GM19035 (cell line): Measurements from ENCODE around the gene TM4SF20.
A peak's percentile ranks its signal among the peaks of the same experiment; 100 is the strongest.
"Not testable (repeated sequence)": the region's sequence is repeated elsewhere in the genome, so short reads cannot be mapped to it uniquely, and the experiment has no call there.

Experiments used
- ATAC-seq: cut with Tn5 transposase; IDR thresholded peaks from one replicate; pipeline ENCODE4 v1.9.1; 2021; ENCODE audit not compliant: unreplicated experiment

TM4SF20 gene

DNA sequence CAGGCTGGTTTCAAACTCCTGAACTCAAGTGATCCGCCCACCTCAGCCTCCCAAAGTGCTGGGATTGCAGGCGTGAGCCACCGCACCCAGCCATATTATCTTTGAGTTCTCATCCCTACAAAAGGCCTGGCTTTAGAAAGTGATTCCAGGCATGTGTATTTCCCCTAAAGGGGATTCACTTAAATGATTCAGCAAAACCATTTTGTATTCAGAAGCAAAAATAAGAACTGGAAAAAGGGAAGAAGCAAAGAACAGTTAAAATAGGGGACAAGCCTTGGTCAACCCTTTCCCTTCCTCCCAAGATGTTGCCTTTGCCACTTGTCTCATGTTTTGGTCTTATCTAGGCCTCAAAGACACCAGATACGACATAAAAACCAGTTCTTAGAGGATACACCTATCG is 10.5 kb downstream of the TM4SF20 start:
- no peak for ATAC-seq

DNA sequence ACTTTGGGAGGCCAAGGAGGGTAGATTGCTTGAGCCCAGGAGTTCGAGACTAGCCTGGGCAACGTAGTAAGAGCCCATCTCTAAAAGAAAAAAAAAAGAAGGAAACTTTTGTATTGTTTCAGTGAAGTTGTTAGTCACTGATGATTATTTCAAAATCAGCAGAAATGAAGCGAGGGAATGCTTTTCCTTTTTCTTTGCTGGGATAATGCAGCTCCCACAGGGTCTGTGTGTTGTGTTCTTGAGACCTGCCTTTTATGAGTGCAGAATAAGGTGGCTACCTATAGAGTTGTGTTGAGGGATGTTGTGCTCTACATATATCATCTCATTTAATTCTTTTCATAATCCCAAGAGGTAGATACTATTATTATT is 11.7 kb downstream of the TM4SF20 start:
- ATAC-seq = no peak

DNA sequence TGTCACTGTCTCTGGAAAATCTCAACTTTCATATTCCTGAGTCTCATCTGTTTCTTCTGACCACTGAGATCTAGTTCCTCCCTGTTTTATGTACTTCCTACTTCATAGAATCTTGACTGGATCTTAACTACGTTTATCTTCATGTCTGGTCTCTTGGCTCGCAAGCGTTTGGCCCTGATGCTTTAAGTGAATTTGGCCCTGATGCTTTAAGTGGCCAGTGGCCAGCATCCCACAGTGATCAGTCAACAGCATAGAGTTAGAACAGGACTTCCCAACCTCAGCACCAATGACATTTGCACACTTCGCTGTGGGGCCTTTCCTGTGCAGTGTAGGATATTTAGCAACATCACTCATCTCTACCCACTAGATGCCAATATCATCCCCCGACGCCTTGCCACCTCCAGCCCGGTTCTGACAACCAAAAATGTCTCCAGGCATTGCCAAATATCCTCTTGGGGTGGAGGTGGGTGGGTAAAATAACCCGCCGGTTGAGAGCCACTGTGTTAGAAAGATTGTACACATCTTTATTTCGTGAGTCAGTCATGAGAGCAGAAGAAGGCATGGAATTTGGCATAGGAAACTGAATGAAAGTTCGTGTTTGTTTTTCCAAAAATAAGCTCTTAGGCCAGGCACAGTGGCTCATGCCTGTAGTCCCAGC is 12.2 kb downstream of the TM4SF20 start:
- no peak for ATAC-seq

- no peak for ATAC-seq
Observed at GRCh38 chr2:227365833-227366232, 13.3 kb downstream of the TM4SF20 start.

GRCh38 chr2:227364585-227365263 is 14.4 kb downstream of the TM4SF20 start:
- not testable (repeated sequence) for ATAC-seq

- no peak for ATAC-seq
Observed at GRCh38 chr2:227363756-227364155, 15.3 kb downstream of the TM4SF20 start.

- ATAC-seq = no peak
Observed at GRCh38 chr2:227360351-227360750, 18.8 kb downstream of the TM4SF20 start.

DNA sequence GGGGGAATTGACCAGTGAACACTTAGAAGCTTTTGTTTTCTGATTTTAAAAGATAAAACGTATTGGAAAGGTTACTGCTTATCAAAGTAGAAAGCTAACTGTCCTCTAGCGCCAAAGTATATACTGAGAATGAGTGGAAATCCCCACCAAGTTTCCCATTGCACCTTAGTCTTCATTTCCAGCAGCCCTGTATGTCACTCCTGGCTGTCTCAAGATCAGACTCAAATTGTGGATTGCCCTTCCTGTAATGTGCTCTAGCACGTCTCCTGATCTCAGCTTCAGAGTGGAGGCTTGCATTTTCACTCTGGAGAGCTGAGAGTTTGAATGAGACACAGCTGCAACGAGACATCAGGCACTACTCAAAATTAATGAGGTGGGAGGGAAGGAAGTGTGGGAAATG is 27.5 kb downstream of the TM4SF20 start:
- peak; percentile 69 for ATAC-seq

- no peak for ATAC-seq
Observed at GRCh38 chr2:227349989-227350612, 29.0 kb downstream of the TM4SF20 start.

- ATAC-seq = no peak
Observed at GRCh38 chr2:227348324-227348723, 30.8 kb downstream of the TM4SF20 start.

DNA sequence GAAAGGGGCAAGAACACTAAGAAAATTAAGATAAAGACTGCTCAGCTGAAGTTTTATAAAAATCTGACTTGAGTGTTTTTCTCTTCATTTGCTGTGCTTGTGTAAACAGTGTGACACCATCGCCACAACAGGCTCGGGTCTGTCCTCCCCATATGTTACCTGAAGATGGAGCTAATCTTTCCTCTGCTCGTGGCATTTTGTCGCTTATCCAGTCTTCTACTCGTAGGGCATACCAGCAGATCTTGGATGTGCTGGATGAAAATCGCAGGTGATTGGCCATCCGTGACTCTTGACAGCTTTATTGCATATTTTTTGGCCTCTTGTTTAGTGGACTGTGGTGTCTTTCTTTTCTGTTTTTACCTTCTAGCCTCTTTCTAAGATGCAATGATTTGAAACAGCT is 32.0 kb downstream of the TM4SF20 start:
- no peak for ATAC-seq

DNA sequence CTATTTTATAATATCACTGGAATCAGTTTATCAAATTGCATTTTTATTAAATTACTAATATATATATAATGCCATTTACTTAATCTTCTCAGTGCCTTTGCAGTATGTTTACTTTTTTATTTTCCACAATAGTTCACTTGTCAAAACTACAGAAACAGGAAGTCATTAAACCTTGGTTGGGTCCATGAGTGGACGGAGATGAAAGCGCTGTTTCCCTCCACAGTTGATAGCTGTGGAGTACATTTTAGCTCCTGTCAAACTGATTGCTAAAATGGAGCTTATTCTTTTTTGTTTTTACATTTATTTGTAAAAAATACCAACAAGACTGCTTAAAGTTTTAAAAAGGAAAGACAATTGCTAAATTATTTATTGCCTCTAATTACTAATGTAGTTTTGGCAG is 34.9 kb downstream of the TM4SF20 start:
- ATAC-seq = no peak

DNA sequence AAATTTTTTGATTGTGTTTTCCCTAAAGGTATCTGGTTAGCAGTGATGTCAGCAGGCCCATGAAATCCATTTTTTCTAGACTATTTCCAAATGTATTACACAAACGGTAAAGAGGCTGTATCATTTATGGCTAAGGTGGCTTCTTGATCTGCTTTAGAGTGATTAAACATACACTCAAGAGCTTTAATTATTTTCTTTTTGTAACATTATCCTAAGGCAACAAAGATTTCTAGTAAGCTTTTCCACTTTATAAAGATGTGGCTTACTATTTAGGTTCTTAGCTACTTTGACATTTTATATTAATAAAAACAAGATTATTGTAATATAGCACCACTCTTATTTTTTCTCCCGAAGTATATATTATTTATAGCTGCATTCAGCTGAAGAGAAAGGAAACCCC is 37.6 kb downstream of the TM4SF20 start:
- ATAC-seq = no peak

GRCh38 chr2:227340106-227340505 is 39.0 kb downstream of the TM4SF20 start:
- ATAC-seq = no peak

GRCh38 chr2:227339098-227339599 is 40.0 kb downstream of the TM4SF20 start:
- ATAC-seq = no peak

DNA sequence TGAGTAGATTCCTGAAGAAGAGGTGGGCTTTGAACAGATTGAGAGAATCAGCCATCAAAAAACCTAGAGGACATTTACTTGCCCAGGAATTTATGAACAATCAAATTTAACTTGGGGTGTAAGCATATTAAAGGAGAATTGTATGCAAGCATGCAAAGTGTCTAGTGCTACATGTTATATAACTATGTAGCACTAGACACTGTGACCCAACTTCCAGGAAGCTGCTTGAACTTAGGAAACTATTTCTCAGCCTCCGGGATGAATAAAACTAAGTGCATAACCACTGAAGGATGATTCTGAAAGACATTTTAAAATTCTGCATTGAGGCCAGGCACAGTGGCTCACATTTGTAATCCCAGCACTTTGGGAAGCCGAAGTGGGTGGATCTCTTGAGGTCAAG is 41.7 kb downstream of the TM4SF20 start:
- no peak for ATAC-seq

DNA sequence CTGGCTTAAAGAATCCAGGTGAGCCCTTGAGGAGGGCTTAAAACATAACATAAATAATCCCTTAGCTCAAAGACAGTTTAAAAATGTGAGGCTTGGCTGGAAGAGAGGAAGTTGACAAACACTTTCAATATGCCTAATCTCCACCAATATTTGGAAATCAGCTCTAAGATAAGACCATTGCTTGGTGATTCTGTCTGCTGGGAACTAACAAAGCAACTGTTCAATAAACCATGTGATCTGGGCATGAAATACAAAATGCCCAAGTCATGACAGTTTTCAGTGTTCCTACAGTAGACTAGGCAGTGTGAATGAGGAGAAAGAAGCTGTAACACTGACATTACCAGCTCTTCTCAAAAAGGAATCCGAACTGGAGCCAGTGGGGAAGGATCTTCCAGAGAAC is 43.4 kb downstream of the TM4SF20 start:
- no peak for ATAC-seq

- ATAC-seq = no peak
Observed at GRCh38 chr2:227326783-227327182, 52.3 kb downstream of the TM4SF20 start.

DNA sequence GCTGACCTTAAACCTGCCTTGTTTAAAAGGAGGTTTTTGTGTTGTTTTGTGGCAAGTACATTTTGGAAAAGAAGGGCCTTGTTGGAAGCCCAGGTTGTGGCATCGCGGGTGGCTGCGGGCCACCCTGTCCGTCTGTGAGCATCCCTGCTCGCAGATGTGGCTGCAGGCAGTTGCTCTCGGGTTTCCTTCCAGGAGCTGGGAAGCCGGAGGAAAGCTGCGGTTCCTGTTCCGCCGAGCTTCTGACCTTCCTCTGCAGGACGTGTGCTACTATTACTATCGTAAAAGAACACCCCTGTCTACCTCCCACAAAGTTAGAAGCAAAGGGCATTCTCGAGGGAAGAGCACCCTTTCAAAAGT is 53.3 kb downstream of the TM4SF20 start:
- ATAC-seq = peak; percentile 2

DNA sequence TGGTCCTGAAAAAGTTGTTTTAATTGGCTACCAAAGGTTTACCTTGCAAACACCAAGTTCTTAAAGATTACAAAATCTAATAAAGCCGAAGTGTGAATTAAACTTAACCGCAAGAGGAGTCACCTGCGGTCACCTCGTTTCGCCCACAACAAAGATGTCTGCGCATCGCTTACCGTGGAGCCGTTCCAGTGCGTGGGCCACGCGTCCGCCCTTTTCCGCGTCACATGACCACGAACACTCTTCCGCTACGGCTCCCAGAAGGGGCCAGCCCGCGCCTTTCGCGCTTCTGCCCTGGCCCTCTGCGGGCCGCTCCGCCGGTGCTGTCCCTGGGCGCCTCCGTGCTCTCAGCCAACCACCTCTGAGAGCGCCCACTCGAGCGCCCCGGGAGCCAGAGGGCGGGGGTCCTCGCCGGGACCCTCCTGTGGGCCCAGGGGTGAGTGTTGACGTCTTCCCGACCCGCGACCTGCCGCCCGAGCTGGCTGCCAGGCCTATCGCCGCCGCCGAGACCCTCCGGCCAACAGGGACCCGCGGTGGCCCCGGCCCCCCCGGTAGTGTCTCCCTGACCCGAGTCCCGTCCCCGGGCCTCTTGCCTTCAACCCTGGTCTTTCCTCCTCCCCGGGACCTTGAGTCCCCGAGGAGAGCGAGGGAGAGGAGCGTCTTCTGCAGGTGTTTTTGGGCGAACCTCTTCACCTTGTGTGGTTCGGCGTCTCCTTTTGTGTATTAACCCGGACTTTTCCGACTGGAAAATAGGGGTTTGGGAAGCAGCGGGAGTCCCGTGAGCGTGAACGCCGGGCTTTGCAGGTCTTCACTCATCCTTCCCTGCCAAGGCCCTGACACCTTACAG is 53.9 kb downstream of the TM4SF20 start, which contains the start of gene MFF:
Gene MFF (plus strand): TSS at position 257 of the 844 bp plus-strand sequence. CDS start 5,415 bp downstream, outside the sequence.
- peak; percentile 98 for ATAC-seq

DNA sequence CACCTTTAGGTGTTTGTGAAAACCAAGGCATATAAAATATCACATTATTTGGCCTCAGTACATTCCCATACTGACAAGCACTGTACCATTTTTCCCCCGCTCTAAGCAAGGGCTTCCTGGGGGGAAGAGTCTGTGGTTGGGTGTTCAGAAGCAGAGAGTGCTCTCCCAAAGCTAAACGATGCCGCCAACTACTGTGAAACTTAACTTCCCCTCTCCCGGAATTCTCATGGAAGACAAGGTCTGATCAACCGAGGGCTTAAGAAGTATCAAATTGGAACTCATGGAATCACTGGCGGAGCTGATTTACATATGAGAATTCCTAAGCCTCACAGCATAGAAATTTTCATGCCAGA is 54.5 kb downstream of the TM4SF20 start:
- no peak for ATAC-seq
